Stomach smooth muscle (tissue), 2 donors: ENCODE measurements around the gene GALK2.
"Not testable (repeated sequence)": the region's sequence is repeated elsewhere in the genome, so short reads cannot be mapped to it uniquely, and the experiment has no call there.

Experiments used
- H3K27ac ChIP-seq: one replicate; pipeline ENCODE4 v1.7.0; 2013; ENCODE audit warnings: mild to moderate bottlenecking, low read length, inconsistent platforms
- H3K27me3 ChIP-seq, 2 donors: one replicate each; pipeline ENCODE4 v1.7.0; 2013; ENCODE audit warnings: low read length in 2 of 2; ENCODE audit not compliant: insufficient read depth in 2 of 2, control insufficient read depth in 1 of 2
- H3K36me3 ChIP-seq, 2 donors: one replicate each; pipeline ENCODE4 v1.7.0; 2013; ENCODE audit warnings: low read length in 2 of 2; ENCODE audit not compliant: control insufficient read depth in 2 of 2, insufficient read depth in 2 of 2
- H3K4me1 ChIP-seq: one replicate; pipeline ENCODE4 v1.7.0; 2013; ENCODE audit warnings: low read length; ENCODE audit not compliant: control insufficient read depth, insufficient read depth
- H3K4me3 ChIP-seq, 2 donors: one replicate each; pipeline ENCODE4 v1.7.0; 2013; ENCODE audit warnings: low read length in 2 of 2
- H3K9ac ChIP-seq, 2 donors: one replicate each; pipeline ENCODE4 v1.7.0; 2013; ENCODE audit warnings: low read length in 2 of 2, mild to moderate bottlenecking in 1 of 2
- H3K9me3 ChIP-seq, 2 donors: one replicate each; pipeline ENCODE4 v1.7.0; 2013; ENCODE audit warnings: low read length in 2 of 2; ENCODE audit not compliant: control insufficient read depth in 2 of 2
- donor health status: healthy.
- donor health status: Pancreatic carcinoma.

Gene GALK2

DNA sequence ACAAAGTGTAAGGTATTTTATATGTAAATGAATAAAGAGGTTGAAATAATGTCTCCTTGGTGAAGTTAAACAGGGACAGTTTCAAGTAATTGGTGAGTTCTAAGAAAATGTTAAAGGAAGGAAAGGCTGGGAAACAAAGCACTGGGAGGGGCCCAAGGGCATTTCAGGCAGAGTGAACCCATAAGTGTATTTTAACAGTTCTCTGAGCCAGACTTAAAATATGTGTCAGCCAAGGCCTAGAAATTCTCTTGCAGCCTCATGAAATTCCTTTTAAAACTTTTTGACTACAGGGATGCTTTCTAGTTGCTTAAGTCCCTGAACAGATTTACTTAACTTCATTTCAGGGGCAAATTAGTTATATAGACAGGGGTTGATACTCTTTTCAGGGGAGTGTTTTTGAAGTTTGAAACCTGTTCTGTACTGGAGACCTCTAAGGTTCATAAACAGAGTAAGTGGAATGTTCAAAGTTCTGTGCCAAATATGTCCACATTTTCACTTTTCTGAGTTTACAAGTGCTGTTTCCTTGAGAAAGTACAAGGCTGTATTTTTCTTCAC lies 77.6 kb downstream of the GALK2 start:
- no peaks in the 10 kb centered on the region for H3K36me3 ChIP-seq
- H3K4me1 ChIP-seq: no peaks in the 10 kb centered on the region
- H3K9ac ChIP-seq: no peak overlapping the region
- H3K9me3 ChIP-seq: no peaks in the 10 kb centered on the region
- no peaks in the 10 kb centered on the region for H3K27me3 ChIP-seq
- H3K27ac ChIP-seq: peak overlapping the region; percentile 0
- no peak overlapping the region for H3K4me3 ChIP-seq

- H3K4me3 ChIP-seq: no peak overlapping the region
- H3K9me3 ChIP-seq: no peaks in the 10 kb centered on the region
- H3K27me3 ChIP-seq: no peaks in the 10 kb centered on the region
- H3K27ac ChIP-seq: no peak overlapping the region
- H3K36me3 ChIP-seq: no peaks in the 10 kb centered on the region
- H3K9ac ChIP-seq: no peak overlapping the region
- no peaks in the 10 kb centered on the region for H3K4me1 ChIP-seq
Measured at GRCh38 chr15:49248291-49248690, 78.2 kb downstream of the GALK2 start.

DNA sequence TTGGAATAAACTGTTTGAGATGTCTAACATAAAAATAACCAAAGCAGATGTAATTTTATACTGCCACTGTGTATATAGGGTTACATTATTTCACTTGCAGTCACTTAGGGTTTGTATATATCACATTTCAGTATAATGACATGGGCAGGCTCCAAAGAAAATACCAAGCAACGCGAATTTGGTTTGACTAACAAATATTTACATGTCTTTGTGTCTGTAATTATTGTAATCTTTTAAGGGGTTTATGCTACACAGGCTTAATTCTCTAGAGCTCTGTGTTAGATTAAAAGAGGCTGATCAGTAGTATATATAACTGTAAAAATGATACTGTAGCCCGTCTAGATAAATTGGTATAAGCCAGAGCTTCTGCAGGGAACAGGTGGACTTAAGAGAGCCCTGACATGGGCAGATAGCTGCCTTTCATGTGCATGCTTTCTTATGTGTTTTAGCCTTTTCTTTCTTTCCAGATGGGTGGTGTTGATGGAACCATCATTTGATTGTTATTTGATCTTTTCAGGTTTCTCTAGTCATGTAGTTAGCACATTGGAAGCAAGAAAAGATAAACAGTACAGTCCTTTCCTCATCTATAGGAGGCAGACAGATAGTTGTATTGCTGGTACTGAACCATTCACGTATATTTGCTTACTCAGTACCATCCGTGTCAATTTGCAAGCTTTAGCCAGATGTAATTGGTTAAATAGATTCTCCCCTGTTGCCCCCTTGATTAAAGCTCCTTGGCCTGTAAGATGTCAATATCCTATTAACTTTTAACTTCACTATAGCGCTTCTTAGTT lies 86.1 kb downstream of the GALK2 start:
- H3K9me3 ChIP-seq: no peaks in the 10 kb centered on the region
- H3K36me3 ChIP-seq: no peaks in the 10 kb centered on the region
- no peak overlapping the region for H3K27ac ChIP-seq
- no peaks in the 10 kb centered on the region for H3K4me1 ChIP-seq
- no peak overlapping the region for H3K4me3 ChIP-seq
- H3K27me3 ChIP-seq: no peaks in the 10 kb centered on the region
- no peak overlapping the region for H3K9ac ChIP-seq

- H3K9ac ChIP-seq, H3K27me3 ChIP-seq, H3K4me1 ChIP-seq, H3K9me3 ChIP-seq, H3K4me3 ChIP-seq, H3K36me3 ChIP-seq, H3K27ac ChIP-seq: not testable (repeated sequence)
Measured at GRCh38 chr15:49265117-49265516, 95.1 kb downstream of the GALK2 start.

DNA sequence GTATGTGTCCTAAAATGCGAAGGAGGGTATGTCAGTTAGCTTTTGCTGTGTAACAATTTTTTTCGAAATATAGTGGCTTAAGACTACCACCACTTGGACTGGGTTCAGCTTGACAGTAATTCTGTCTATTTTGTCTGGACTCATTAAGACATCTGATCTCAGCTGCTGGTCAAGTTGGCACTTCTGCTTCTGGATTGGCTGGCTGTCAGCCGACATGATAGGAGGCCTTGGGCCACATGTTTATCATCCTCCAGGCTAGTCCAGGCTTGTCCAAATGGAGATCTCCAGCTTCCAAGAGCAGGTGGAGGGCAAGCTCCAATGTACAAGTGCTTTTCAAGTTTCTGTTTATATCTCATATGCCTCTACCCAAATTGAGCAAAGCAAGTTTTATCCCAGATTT lies 95.9 kb downstream of the GALK2 start:
- peaks cover 0 to 3% of the 10 kb centered on the region in 2 donors for H3K9me3 ChIP-seq
- no peaks in the 10 kb centered on the region for H3K4me1 ChIP-seq
- H3K4me3 ChIP-seq: no peak overlapping the region
- H3K9ac ChIP-seq: no peak overlapping the region
- no peaks in the 10 kb centered on the region for H3K36me3 ChIP-seq
- no peaks in the 10 kb centered on the region for H3K27me3 ChIP-seq
- H3K27ac ChIP-seq: no peak overlapping the region

DNA sequence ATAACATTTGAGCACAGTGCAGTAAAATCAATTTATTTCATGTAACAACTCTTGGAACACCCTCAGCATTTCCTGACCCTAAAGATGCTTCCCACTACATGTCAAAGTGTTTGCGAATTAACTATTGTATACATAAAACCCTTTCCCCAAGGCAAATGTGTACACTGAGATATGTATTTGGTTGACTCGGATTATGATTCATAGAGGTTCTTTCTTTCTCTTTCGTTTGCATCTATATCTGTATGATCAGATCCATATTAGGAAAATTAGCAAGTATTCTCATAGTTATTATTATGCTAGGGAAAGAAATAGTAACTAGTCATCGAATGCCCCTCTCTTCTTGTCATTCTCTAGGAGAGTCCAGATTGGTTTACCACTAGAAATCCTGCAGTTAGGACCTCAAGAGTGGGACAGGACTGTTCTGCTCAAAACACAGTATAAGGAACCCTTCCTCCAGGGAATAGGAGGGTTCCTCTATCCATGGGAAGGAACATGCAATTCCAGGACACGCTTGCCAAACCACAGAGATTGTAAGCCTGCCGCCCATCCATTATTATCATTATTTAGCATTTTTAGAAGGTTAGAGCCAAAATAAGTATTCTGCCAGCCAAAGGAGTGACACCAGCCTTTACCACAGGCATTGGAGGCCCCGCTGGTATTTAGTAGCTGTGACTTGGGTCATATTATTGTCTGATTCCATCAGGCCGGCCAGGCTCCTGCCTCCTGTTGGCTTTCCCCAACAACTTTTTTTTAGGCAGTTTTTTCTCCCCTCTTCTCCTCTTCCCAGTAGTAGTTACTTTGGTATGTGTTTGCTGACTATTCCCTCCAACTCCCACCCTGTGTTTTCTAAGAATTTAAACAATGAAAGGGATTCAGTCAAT lies 100.7 kb downstream of the GALK2 start:
- H3K27ac ChIP-seq: no peak overlapping the region
- H3K27me3 ChIP-seq: no peaks in the 10 kb centered on the region
- H3K9ac ChIP-seq: no peak overlapping the region
- peak overlapping the region in 1 of 2 donors; percentile 24 for H3K4me3 ChIP-seq
- no peaks in the 10 kb centered on the region for H3K9me3 ChIP-seq
- H3K36me3 ChIP-seq: peaks cover 0 to 2% of the 10 kb centered on the region in 2 donors
- H3K4me1 ChIP-seq: no peaks in the 10 kb centered on the region

DNA sequence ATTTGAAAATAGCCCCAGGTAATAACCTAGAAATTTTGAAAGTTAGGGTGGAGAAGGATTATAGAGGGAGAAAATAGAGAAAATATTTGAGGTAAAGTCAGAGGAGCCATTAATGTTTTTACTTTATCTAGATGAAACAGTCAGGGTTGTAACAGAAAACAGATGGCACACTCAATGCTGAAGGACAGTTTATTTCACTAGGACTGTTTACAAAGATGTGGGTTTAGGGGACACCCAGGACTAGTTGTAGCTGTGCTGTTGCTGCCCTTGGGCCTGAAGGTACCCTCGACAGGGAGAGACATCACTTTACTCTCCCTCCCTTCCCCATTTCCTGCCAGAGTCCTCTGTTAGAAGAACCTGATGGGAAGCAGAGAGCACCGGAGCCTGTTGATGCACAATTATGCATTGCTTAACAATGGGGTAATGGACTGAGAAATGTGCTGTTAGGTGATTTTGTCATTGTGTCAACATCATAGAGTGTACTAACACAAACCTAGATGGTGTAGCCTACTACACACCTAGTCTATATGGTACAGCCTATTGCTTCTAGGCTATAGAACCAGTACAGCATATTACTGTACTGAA lies 103.8 kb downstream of the GALK2 start:
- no peaks in the 10 kb centered on the region for H3K27me3 ChIP-seq
- no peak overlapping the region for H3K9ac ChIP-seq
- H3K4me3 ChIP-seq: no peak overlapping the region
- peaks cover 0 to 2% of the 10 kb centered on the region in 2 donors for H3K36me3 ChIP-seq
- no peaks in the 10 kb centered on the region for H3K4me1 ChIP-seq
- no peak overlapping the region for H3K27ac ChIP-seq
- no peaks in the 10 kb centered on the region for H3K9me3 ChIP-seq

DNA sequence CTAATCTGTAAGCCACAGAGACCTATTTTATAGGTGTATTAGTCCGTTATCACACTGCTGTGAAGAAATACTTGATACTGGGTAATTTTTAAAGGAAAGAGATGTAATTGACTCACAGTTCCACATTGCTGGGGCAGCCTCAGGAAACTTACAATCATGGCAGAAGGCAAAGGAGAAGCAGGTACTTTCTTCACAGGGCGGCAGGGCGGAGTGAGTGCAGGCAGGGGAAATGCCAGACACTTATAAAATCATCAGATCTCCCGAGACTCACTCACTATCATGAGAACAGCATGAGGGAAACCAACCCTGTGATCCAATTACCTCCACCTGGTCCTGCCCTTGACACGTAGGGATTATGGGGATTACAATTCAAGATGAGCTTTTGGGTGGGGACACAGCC lies 108.7 kb downstream of the GALK2 start:
- H3K9ac ChIP-seq: no peak overlapping the region
- no peak overlapping the region for H3K27ac ChIP-seq
- no peak overlapping the region for H3K4me3 ChIP-seq
- H3K9me3 ChIP-seq: no peaks in the 10 kb centered on the region
- peaks cover 3 to 7% of the 10 kb centered on the region in 2 donors for H3K36me3 ChIP-seq
- no peaks in the 10 kb centered on the region for H3K27me3 ChIP-seq
- H3K4me1 ChIP-seq: no peaks in the 10 kb centered on the region

DNA sequence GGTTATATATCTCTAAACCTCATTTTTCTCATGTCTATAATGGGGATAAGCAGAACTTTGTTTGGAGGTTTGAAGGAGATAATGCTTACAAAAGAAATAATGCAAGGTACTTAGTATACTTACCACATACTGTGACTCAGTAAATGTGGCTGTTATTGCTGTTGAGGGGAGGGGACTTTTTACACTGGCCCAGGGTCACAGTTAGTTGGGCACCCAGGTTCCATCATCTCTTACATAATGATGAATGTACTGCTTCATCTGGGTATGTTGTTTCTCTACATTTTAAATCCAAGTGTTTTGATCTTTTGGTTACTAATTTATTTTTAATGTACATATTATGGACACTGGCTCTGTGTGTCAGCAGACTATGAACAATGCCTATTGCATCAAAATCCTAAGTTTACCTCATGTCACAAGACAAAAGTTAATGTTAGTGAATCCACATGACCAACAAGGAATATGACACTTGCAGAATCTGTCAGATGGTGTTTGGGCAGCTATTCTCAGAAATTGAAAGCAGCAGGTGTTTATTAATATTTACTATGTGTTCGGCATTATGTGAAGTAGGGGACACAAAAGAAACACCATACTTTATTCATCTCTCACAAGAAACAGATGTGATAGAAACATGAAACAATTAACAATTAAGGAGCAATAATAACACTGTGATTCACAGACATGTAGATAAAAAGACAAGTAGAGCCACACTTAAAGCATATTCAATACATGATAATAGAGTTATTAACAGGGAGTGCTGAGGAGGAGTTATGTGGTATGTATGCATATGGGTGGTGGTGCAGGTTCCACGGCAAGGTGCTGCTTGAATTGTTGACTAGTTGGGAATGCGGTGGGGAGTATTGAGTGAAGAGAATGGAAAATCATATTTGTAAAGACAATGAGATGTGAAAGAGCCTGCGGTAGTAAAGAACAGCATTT lies 109.7 kb downstream of the GALK2 start:
- Histone ChIP-seq H3K27ac (no peak overlapping the region), H3K27me3 (no peaks in the 10 kb centered on the region), H3K36me3 (peaks cover 5 to 11% of the 10 kb centered on the region in 2 donors), H3K9ac (no peak overlapping the region), H3K9me3 (no peaks in the 10 kb centered on the region), H3K4me3 (no peak overlapping the region), H3K4me1 (no peaks in the 10 kb centered on the region)

DNA sequence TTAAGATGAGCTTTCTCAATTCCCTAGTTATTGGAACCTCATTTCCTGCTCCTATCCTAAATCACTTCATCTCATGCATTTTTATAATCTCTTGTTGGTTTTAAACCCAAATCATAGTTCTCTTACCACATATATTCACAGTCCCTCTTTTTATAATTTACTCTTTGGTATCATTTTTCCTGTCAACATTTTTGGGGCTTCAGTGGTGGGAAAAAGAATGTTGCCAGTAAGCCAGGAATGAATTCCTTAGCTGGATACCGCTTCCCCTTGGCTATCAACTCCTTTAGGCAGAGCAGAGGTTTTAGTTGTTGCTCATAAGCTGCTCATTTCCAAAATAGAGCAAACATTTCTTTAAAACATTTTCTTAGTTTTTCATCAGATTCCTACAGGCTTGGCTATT lies 112.3 kb downstream of the GALK2 start:
- Histone ChIP-seq H3K4me3 (no peak overlapping the region), H3K4me1 (no peaks in the 10 kb centered on the region), H3K9me3 (no peaks in the 10 kb centered on the region), H3K9ac (no peak overlapping the region), H3K27me3 (no peaks in the 10 kb centered on the region), H3K36me3 (peaks cover 5 to 15% of the 10 kb centered on the region in 2 donors), H3K27ac (no peak overlapping the region)
